Mesenchymal stem cell (in vitro differentiated cells and primary cell): ENCODE measurements around the gene RNLS.

Source experiments
- DNase-seq: peaks from one replicate; pipeline ENCODE4 v3.0.0-alpha.2; 2013
- H2AFZ ChIP-seq: one replicate; pipeline ENCODE4 v1.6.1; 2013; ENCODE audit warnings: low read depth, mild to moderate bottlenecking, control low read depth, inconsistent platforms, low read length, moderate library complexity
- H2AK5ac ChIP-seq: 2 replicates; pipeline ENCODE4 v1.6.1; 2013; ENCODE audit warnings: low read length, moderate library complexity, mild to moderate bottlenecking, inconsistent platforms; ENCODE audit not compliant: severe bottlenecking
- H2BK120ac ChIP-seq: one replicate; pipeline ENCODE4 v1.6.1; 2013; ENCODE audit warnings: low read depth, mild to moderate bottlenecking, inconsistent platforms, low read length, moderate library complexity
- H2BK12ac ChIP-seq, 2 experiments: one replicate each; pipeline ENCODE4 v1.6.1; 2013; ENCODE audit warnings: inconsistent platforms in 2 of 2, low read length in 2 of 2, mild to moderate bottlenecking in 2 of 2, moderate library complexity in 2 of 2, control low read depth in 1 of 2
- H2BK15ac ChIP-seq: one replicate; pipeline ENCODE4 v1.6.1; 2013; ENCODE audit warnings: mild to moderate bottlenecking, low read depth, inconsistent platforms; ENCODE audit not compliant: poor library complexity, severe bottlenecking
- H2BK5ac ChIP-seq: 2 replicates; pipeline ENCODE4 v1.6.1; 2013; ENCODE audit warnings: low read depth, mild to moderate bottlenecking, low read length, control low read depth, inconsistent platforms; ENCODE audit not compliant: poor library complexity, severe bottlenecking
- H3K14ac ChIP-seq, 2 experiments: one replicate each; pipeline ENCODE4 v1.6.1; 2013; ENCODE audit warnings: inconsistent platforms in 2 of 2, low read length in 2 of 2, control low read depth in 1 of 2, mild to moderate bottlenecking in 1 of 2, moderate library complexity in 1 of 2
- H3K18ac ChIP-seq, 2 experiments: one replicate each; pipeline ENCODE4 v1.6.1; 2013; ENCODE audit warnings: inconsistent platforms in 2 of 2, low read length in 2 of 2, control low read depth in 1 of 2, low read depth in 1 of 2, mild to moderate bottlenecking in 1 of 2
- H3K23ac ChIP-seq, 2 experiments: one replicate each; pipeline ENCODE4 v1.6.1; 2013; ENCODE audit warnings: inconsistent platforms in 2 of 2, low read length in 2 of 2, mild to moderate bottlenecking in 2 of 2, moderate library complexity in 2 of 2, control low read depth in 1 of 2
- H3K27ac ChIP-seq: 2 replicates; pipeline ENCODE4 v1.5.1; 2013; ENCODE audit warnings: mild to moderate bottlenecking, moderate library complexity, low read length, control low read depth, inconsistent platforms; ENCODE audit not compliant: poor library complexity, severe bottlenecking
- H3K27me3 ChIP-seq, 2 experiments: 2 replicates each; pipeline versions ENCODE4 v1.6.1 to v1.7.0; 2013; ENCODE audit warnings: low read length in 2 of 2, mild to moderate bottlenecking in 2 of 2, moderate library complexity in 2 of 2, control low read depth in 1 of 2, inconsistent platforms in 1 of 2; ENCODE audit not compliant: control insufficient read depth in 1 of 2, insufficient read depth in 1 of 2
- H3K36me3 ChIP-seq, 2 experiments: 2 replicates each; pipeline versions ENCODE4 v1.6.1 to v1.7.0; 2013; ENCODE audit warnings: low read length in 2 of 2, control low read depth in 1 of 2, inconsistent platforms in 1 of 2, low read depth in 1 of 2, mild to moderate bottlenecking in 1 of 2; ENCODE audit not compliant: insufficient read depth in 2 of 2, control insufficient read depth in 1 of 2
- H3K4ac ChIP-seq, 2 experiments: one replicate each; pipeline ENCODE4 v1.6.1; 2013; ENCODE audit warnings: inconsistent platforms in 2 of 2, low read length in 2 of 2, mild to moderate bottlenecking in 2 of 2, moderate library complexity in 2 of 2, control low read depth in 1 of 2, low read depth in 1 of 2
- H3K4me1 ChIP-seq: 2 replicates; pipeline ENCODE4 v1.6.1; 2013; ENCODE audit warnings: low read depth, low read length, control low read depth; ENCODE audit not compliant: control insufficient read depth, insufficient read depth
- H3K4me2 ChIP-seq: 2 replicates; pipeline ENCODE4 v1.6.1; 2013; ENCODE audit warnings: low read length, mild to moderate bottlenecking, inconsistent platforms; ENCODE audit not compliant: poor library complexity, severe bottlenecking
- H3K4me3 ChIP-seq, 2 experiments: 2 replicates each; pipeline versions ENCODE4 v1.5.1 to v1.7.0; 2013; ENCODE audit warnings: low read length in 2 of 2, mild to moderate bottlenecking in 2 of 2, control low read depth in 1 of 2, low read depth in 1 of 2; ENCODE audit not compliant: insufficient read depth in 1 of 2
- H3K79me1 ChIP-seq: replicated peaks from 2 replicates; pipeline ENCODE4 v1.6.1; 2013; ENCODE audit warnings: mild to moderate bottlenecking, control low read depth, low read length, inconsistent platforms; ENCODE audit not compliant: poor library complexity, severe bottlenecking
- H3K9ac ChIP-seq: 2 replicates; pipeline ENCODE4 v1.7.0; 2013; ENCODE audit warnings: mild to moderate bottlenecking, low read length, moderate library complexity
- H3K9me3 ChIP-seq: 2 replicates; pipeline ENCODE4 v1.7.0; 2013; ENCODE audit warnings: mild to moderate bottlenecking, low read length; ENCODE audit not compliant: control insufficient read depth
- H4K8ac ChIP-seq: one replicate; pipeline ENCODE4 v1.6.1; 2013; ENCODE audit warnings: inconsistent platforms, mild to moderate bottlenecking, low read length, moderate library complexity
- H4K91ac ChIP-seq: one replicate; pipeline ENCODE4 v1.6.1; 2013; ENCODE audit warnings: mild to moderate bottlenecking, low read length, inconsistent platforms
- WGBS: methylation state at CpG from one replicate; pipeline ENCODE4 v1.1.7; 2013; ENCODE audit warnings: mixed read lengths; 5-methylcytosine and 5-hydroxymethylcytosine counted together

Gene RNLS

DNA sequence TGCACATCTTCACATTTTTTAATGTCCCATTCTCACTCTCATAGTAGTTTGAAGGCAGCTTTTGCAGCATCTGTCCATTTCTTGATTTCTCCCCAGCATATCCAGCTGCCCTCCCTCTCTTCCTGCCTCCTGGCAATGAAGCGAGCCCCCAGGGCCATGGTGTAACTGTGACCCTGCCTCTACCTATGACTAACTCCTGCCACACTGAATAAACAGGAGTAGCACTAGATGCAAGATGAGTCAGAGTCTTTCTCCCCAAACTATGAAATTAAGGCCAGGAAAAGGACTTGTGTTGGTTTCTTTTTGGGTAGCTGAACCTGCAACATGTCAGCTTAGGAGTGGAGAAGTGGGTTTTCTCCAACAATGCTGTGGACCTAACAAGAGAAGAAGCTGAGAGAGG lies 329.0 kb downstream of the RNLS start:
- H2AFZ ChIP-seq = no peak overlapping the region
- H2BK15ac ChIP-seq = no peak overlapping the region
- H2BK5ac ChIP-seq = no peak overlapping the region
- H3K9ac ChIP-seq = no peak overlapping the region
- no peaks in the 10 kb centered on the region for H3K9me3 ChIP-seq
- no peak overlapping the region for H3K14ac ChIP-seq
- peaks cover 3% of the 10 kb centered on the region for H3K4me1 ChIP-seq
- H3K4ac ChIP-seq = no peak overlapping the region
- no peak overlapping the region for H2BK120ac ChIP-seq
- no peak overlapping the region for H3K4me3 ChIP-seq
- no peak overlapping the region for H2BK12ac ChIP-seq
- H3K27me3 ChIP-seq = no peaks in the 10 kb centered on the region
- DNase-seq = peak; percentile 76
- no peak overlapping the region for H3K18ac ChIP-seq
- WGBS = 0% methylated on average over 1 of the region's 1 CpG
- no peak overlapping the region for H2AK5ac ChIP-seq
- H3K23ac ChIP-seq = no peak overlapping the region
- no peak overlapping the region for H4K8ac ChIP-seq
- no peak overlapping the region for H4K91ac ChIP-seq
- no peaks in the 10 kb centered on the region for H3K36me3 ChIP-seq
- H3K27ac ChIP-seq = no peak overlapping the region
- H3K4me2 ChIP-seq = no peak overlapping the region
- no peaks in the 10 kb centered on the region for H3K79me1 ChIP-seq

GRCh38 chr10:88253622-88254021 lies 329.5 kb downstream of the RNLS start:
- Histone ChIP-seq H2BK120ac (no peak overlapping the region), H3K4me3 (no peak overlapping the region), H3K79me1 (no peaks in the 10 kb centered on the region), H3K9ac (no peak overlapping the region), H3K23ac (no peak overlapping the region), H3K4me1 (peaks cover 3% of the 10 kb centered on the region), H3K4ac (no peak overlapping the region), H3K4me2 (no peak overlapping the region), H2BK5ac (no peak overlapping the region), H2AFZ (no peak overlapping the region), H2BK15ac (no peak overlapping the region), H3K27me3 (no peaks in the 10 kb centered on the region), H2AK5ac (no peak overlapping the region), H3K18ac (no peak overlapping the region), H3K36me3 (no peaks in the 10 kb centered on the region), H3K14ac (no peak overlapping the region), H4K91ac (no peak overlapping the region), H3K9me3 (no peaks in the 10 kb centered on the region), H2BK12ac (no peak overlapping the region), H3K27ac (no peak overlapping the region), H4K8ac (peak overlapping the region; percentile 81)
- DNase-seq = no peak
- 83% methylated on average over 1 of the region's 2 CpGs for WGBS

- WGBS = 90% methylated on average over 3 of the region's 3 CpGs
- H3K4ac ChIP-seq = no peak overlapping the region
Measured at GRCh38 chr10:88253128-88253527, 330.0 kb downstream of the RNLS start.

DNA sequence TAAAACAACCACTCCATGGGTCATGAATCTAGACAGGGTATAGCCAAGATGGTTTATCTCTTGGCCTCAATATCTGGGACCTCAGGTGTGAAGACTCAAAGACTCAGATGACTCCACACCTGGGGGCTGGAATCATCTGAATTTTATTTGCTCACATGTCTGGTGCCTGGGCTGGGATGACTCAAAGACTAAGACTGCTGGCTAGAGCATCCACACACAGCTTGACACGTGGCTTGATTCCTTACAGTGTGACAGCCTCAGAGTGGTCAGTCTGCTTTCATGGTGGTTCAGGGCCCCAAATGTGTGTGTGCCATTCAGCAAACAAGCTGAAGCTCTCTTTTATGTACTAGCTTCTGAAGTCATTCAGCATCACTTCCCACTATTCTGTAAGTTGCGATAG lies 333.7 kb downstream of the RNLS start:
- Histone ChIP-seq H4K91ac (no peak overlapping the region), H3K18ac (no peak overlapping the region), H3K79me1 (no peaks in the 10 kb centered on the region), H3K14ac (no peak overlapping the region), H3K4ac (no peak overlapping the region), H2AFZ (no peak overlapping the region), H3K27me3 (no peaks in the 10 kb centered on the region), H2BK12ac (no peak overlapping the region), H2AK5ac (no peak overlapping the region), H3K23ac (no peak overlapping the region), H3K36me3 (no peaks in the 10 kb centered on the region), H2BK120ac (no peak overlapping the region), H3K9ac (no peak overlapping the region), H4K8ac (no peak overlapping the region), H3K9me3 (no peaks in the 10 kb centered on the region), H3K4me3 (no peak overlapping the region), H3K4me1 (peaks cover 3% of the 10 kb centered on the region), H2BK15ac (no peak overlapping the region), H3K4me2 (no peak overlapping the region), H2BK5ac (no peak overlapping the region), H3K27ac (no peak overlapping the region)
- WGBS = 83% methylated on average over 2 of the region's 2 CpGs
- no peak for DNase-seq

More at GRCh38 chr10:88253128-88253527, 330.0 kb downstream of the RNLS start:
- Histone ChIP-seq H3K18ac (no peak overlapping the region), H2AK5ac (no peak overlapping the region), H3K4me1 (peaks cover 3% of the 10 kb centered on the region), H2BK12ac (no peak overlapping the region), H3K79me1 (no peaks in the 10 kb centered on the region), H2BK5ac (no peak overlapping the region), H4K8ac (no peak overlapping the region), H2BK15ac (no peak overlapping the region), H3K4me2 (no peak overlapping the region), H3K4me3 (no peak overlapping the region), H3K23ac (no peak overlapping the region), H3K36me3 (no peaks in the 10 kb centered on the region), H4K91ac (no peak overlapping the region), H3K14ac (no peak overlapping the region), H3K27ac (no peak overlapping the region), H2AFZ (no peak overlapping the region), H3K27me3 (no peaks in the 10 kb centered on the region), H3K9me3 (no peaks in the 10 kb centered on the region), H2BK120ac (no peak overlapping the region), H3K9ac (no peak overlapping the region)
- DNase-seq = no peak
